HCT116 (cell line): ENCODE data around the gene PTPRJ. TPM values are rescaled to one million over a fixed set of nuclear protein-coding genes. Genes with fewer than 3 reads are reported as not detected.

Experiments used
- ATAC-seq: fragments of 200-7000 bp; cut with Tn5 transposase; 2 replicates; pipeline ENCODE4 v1.9.1; 2020; ENCODE audit warnings: mild to moderate bottlenecking, moderate library complexity
- BruUV-seq: library from RNA; stranded (reverse); fragments of 400-500 nt; replicated peaks from 2 replicates; lab custom pipeline; 2021; lab: Mats Ljungman, UMichigan
- CTCF ChIA-PET: fragments of 300-600 bp; sonication (Branson Sonifier 250); formaldehyde crosslinking; loops from one replicate; lab custom pipeline; 2021; ENCODE audit warnings: antibody characterized with exemption; lab: Charles Lee
- POLR2A ChIA-PET: fragments of 300-600, 350-600 bp; sonication (Branson Sonifier 250); formaldehyde crosslinking; loops from one replicate; lab custom pipeline; 2021; ENCODE audit warnings: antibody characterized with exemption; lab: Charles Lee
- RAD21 ChIA-PET, 2 experiments: fragments of 300-600 bp; sonication (Branson Sonifier 250); formaldehyde crosslinking; loops; one replicate each; lab custom pipeline; 2023; ENCODE audit warnings: low total read pairs in 2 of 2; ENCODE audit not compliant: uncharacterized antibody in 2 of 2, unreplicated experiment in 2 of 2, low non-redundant PET in 1 of 2; lab: Charles Lee
- DNase-seq: peaks from one replicate; pipeline ENCODE4 v3.0.0-alpha.2; 2010; ENCODE audit warnings: low read depth, low spot score
- H2AFZ ChIP-seq: fragments of 200-600 bp; shearing (Covaris generic), sonication (generic); 2 replicates; pipeline ENCODE4 v1.6.1; 2017; ENCODE audit warnings: low read depth, mixed run types, mixed read lengths, antibody characterized with exemption, low read length; ENCODE audit not compliant: poor library complexity, severe bottlenecking
- H3K27ac ChIP-seq: 2 replicates; pipeline ENCODE4 v1.5.1; 2012; ENCODE audit warnings: low read depth, low read length
- H3K27me3 ChIP-seq: fragments of 200-600 bp; sonication (generic); 2 replicates; pipeline ENCODE4 v1.6.1; 2016; ENCODE audit warnings: mixed run types, low read length, mixed read lengths; ENCODE audit not compliant: insufficient read depth
- H3K36me3 ChIP-seq, 2 experiments: fragments of 200-500 bp in 1 of 2; fragments of 200-600 bp in 1 of 2; sonication (Bioruptor generic) in 1 of 2; sonication (generic) in 1 of 2; 2 replicates each; pipeline versions ENCODE4 v1.5.1 to v1.6.1; 2014 to 2016; ENCODE audit warnings: low read length in 2 of 2, inconsistent platforms in 1 of 2, mixed read lengths in 1 of 2, mixed run types in 1 of 2; ENCODE audit not compliant: insufficient read depth in 2 of 2, control insufficient read depth in 1 of 2
- H3K4me1 ChIP-seq, 2 experiments: fragments of 200-600 bp in 1 of 2; sonication (generic) in 1 of 2; 2 replicates each; pipeline versions ENCODE4 v1.5.1 to v1.6.1; 2012 to 2017; ENCODE audit warnings: low read length in 2 of 2, inconsistent platforms in 1 of 2, mild to moderate bottlenecking in 1 of 2, mixed read lengths in 1 of 2, mixed run types in 1 of 2, moderate library complexity in 1 of 2; ENCODE audit not compliant: insufficient read depth in 2 of 2, control insufficient read depth in 1 of 2
- H3K4me2 ChIP-seq: fragments of 200-600 bp; sonication (generic); 2 replicates; pipeline ENCODE4 v1.6.1; 2017; ENCODE audit warnings: mixed run types, low read length, mixed read lengths
- H3K4me3 ChIP-seq, 2 experiments: fragments of 200-600 bp in 1 of 2; sonication (generic) in 1 of 2; replicated peaks in 1 of 2; 2 replicates each; pipeline ENCODE4 v1.5.1; 2011 to 2016; ENCODE audit warnings: low read length in 2 of 2, control low read depth in 1 of 2, low read depth in 1 of 2, mild to moderate bottlenecking in 1 of 2, mixed read lengths in 1 of 2, mixed run types in 1 of 2
- H3K79me2 ChIP-seq: fragments of 200-600 bp; sonication (generic); 2 replicates; pipeline ENCODE4 v1.6.1; 2017; ENCODE audit warnings: mild to moderate bottlenecking, mixed run types, low read length, moderate library complexity, mixed read lengths; ENCODE audit not compliant: insufficient read depth
- H3K9ac ChIP-seq: fragments of 200-600 bp; sonication (generic); 2 replicates; pipeline ENCODE4 v1.6.1; 2016; ENCODE audit warnings: low read length, mixed read lengths
- H3K9me2 ChIP-seq: fragments of 200-600 bp; sonication (generic), shearing (Covaris generic); 2 replicates; pipeline ENCODE4 v1.6.1; 2017; ENCODE audit warnings: mixed run types, mild to moderate bottlenecking, moderate library complexity; ENCODE audit not compliant: insufficient read depth
- H3K9me3 ChIP-seq, 2 experiments: fragments of 200-500 bp in 1 of 2; fragments of 200-600 bp in 1 of 2; sonication (Bioruptor generic) in 1 of 2; sonication (generic) in 1 of 2; 2 replicates each; pipeline ENCODE4 v1.6.1; 2014 to 2017; ENCODE audit warnings: low read length in 2 of 2, mixed read lengths in 2 of 2, inconsistent platforms in 1 of 2, low read depth in 1 of 2, mild to moderate bottlenecking in 1 of 2, mixed run types in 1 of 2, moderate library complexity in 1 of 2; ENCODE audit not compliant: control insufficient read depth in 1 of 2, insufficient read depth in 1 of 2
- H4K20me1 ChIP-seq: fragments of 200-600 bp; sonication (generic), shearing (Covaris generic); 2 replicates; pipeline ENCODE4 v1.6.1; 2017; ENCODE audit warnings: mixed run types, mild to moderate bottlenecking, moderate library complexity; ENCODE audit not compliant: insufficient read depth
- CBX3 ChIP-seq: IDR thresholded peaks from 2 replicates; pipeline ENCODE4 v1.6.1; 2012; ENCODE audit warnings: low read depth
- CEBPB ChIP-seq: IDR thresholded peaks from 2 replicates; pipeline ENCODE4 v1.6.1; 2012; ENCODE audit warnings: low read depth
- CTCF ChIP-seq, 3 experiments: fragments of 200-600 bp in 1 of 3; sonication (generic) in 1 of 3; IDR thresholded peaks in 2 of 3; conservative IDR thresholded peaks in 1 of 3; 2 replicates each; pipeline ENCODE4 v1.5.1; 2012 to 2017; ENCODE audit warnings: low read depth in 2 of 3, low read length in 2 of 3, antibody characterized with exemption in 1 of 3, borderline replicate concordance in 1 of 3, control low read depth in 1 of 3, mild to moderate bottlenecking in 1 of 3, mixed read lengths in 1 of 3, mixed run types in 1 of 3, moderate library complexity in 1 of 3; ENCODE audit not compliant: insufficient read depth in 1 of 3
- EZH2phosphoT487 ChIP-seq: fragments of 200-600 bp; IDR thresholded peaks from 2 replicates; pipeline ENCODE4 v1.6.1; 2018; ENCODE audit warnings: antibody characterized with exemption, borderline replicate concordance
- FOSL1 ChIP-seq: IDR thresholded peaks from 2 replicates; pipeline ENCODE4 v1.6.1; 2012; ENCODE audit warnings: low read depth
- MAX ChIP-seq: IDR thresholded peaks from 2 replicates; pipeline ENCODE4 v1.6.1; 2012
- POLR2A ChIP-seq: IDR thresholded peaks from 2 replicates; pipeline ENCODE4 v1.7.0; 2011; ENCODE audit warnings: borderline replicate concordance; ENCODE audit not compliant: insufficient read depth, insufficient read length; ENCODE audit errors: extremely low read depth
- RAD21 ChIP-seq: IDR thresholded peaks from 2 replicates; pipeline ENCODE4 v1.6.1; 2012; ENCODE audit warnings: low read depth, mild to moderate bottlenecking
- SIN3A ChIP-seq: IDR thresholded peaks from 2 replicates; pipeline ENCODE4 v1.6.1; 2012; ENCODE audit warnings: low read depth
- TCF7L2 ChIP-seq: IDR thresholded peaks from 2 replicates; pipeline ENCODE4 v1.7.0; 2011; ENCODE audit warnings: borderline replicate concordance, inconsistent platforms; ENCODE audit not compliant: insufficient read depth, insufficient read length; ENCODE audit errors: extremely low read depth
- ZBTB33 ChIP-seq: IDR thresholded peaks from 2 replicates; pipeline ENCODE4 v1.6.1; 2011; ENCODE audit warnings: mild to moderate bottlenecking, low read length, moderate library complexity; ENCODE audit not compliant: insufficient replicate concordance; ENCODE audit errors: extremely low read depth
- ZFX ChIP-seq: fragments of 450-650 bp; IDR thresholded peaks from 2 replicates; pipeline ENCODE4 v1.6.1; 2017
- intact Hi-C: fragments of 100-400 bp; cut with micrococcal nuclease; formaldehyde crosslinking; loops from 2 replicates; pipeline ENCODE4 v1.10.0; 2022
- total RNA-seq: library from RNA; stranded (reverse); gene quantifications from one replicate; pipeline ENCODE4 v1.2.1, GENCODE V29; 2021; ENCODE audit not compliant: unreplicated experiment

Gene PTPRJ
- total RNA-seq, 1 experiment from 2014 or later: 19.1 TPM

GRCh38 chr11:48040830-48041444, 60.6 kb downstream of the PTPRJ start:
- intact Hi-C loops: no loop called here
- no peaks in the 10 kb centered on the region for H4K20me1 ChIP-seq
- no peak for DNase-seq
- ChIA-PET RAD21 (no interaction called here), POLR2A (no interaction called here), CTCF (no interaction called here)
- no peak overlapping the region for H3K4me3 ChIP-seq
- BruUV-seq: no TSS peak
- no peak for TF ChIP-seq POLR2A
- no peak for TF ChIP-seq RAD21
- no peak for TF ChIP-seq CTCF (IDR thresholded peaks at IDR 0.05 in 2 of 3, conservative IDR thresholded peaks at IDR 0.05 in 1 of 3; ENCODE audit: borderline replicate concordance in 1 of 3, insufficient read depth in 1 of 3, low read depth in 2 of 3, low read length in 2 of 3)
- TF ChIP-seq CEBPB: no peak
- H3K27ac ChIP-seq: no peak overlapping the region
- no peak overlapping the region for H2AFZ ChIP-seq
- no peak overlapping the region for H3K9ac ChIP-seq
- H3K79me2 ChIP-seq: no peaks in the 10 kb centered on the region
- H3K4me2 ChIP-seq: no peak overlapping the region
- no peaks in the 10 kb centered on the region for H3K9me2 ChIP-seq
- H3K27me3 ChIP-seq: no peaks in the 10 kb centered on the region
- H3K9me3 ChIP-seq: no peaks in the 10 kb centered on the region
- no peaks in the 10 kb centered on the region for H3K36me3 ChIP-seq
- H3K4me1 ChIP-seq: peaks cover 0 to 7% of the 10 kb centered on the region in 2 experiments; a peak in 1 of 4 replicates
- ATAC-seq: no peak

- Histone ChIP-seq H3K79me2 (peaks cover 3% of the 10 kb centered on the region; the same call in 1 of the 2 replicates), H3K9me2 (no peaks in the 10 kb centered on the region), H3K4me3 (no peak overlapping the region), H3K9me3 (no peaks in the 10 kb centered on the region), H3K4me1 (peaks cover 0 to 7% of the 10 kb centered on the region in 2 experiments; a peak in 1 of 4 replicates), H3K4me2 (no peak overlapping the region), H4K20me1 (no peaks in the 10 kb centered on the region), H3K36me3 (no peaks in the 10 kb centered on the region), H3K9ac (no peak overlapping the region), H3K27ac (no peak overlapping the region), H2AFZ (no peak overlapping the region), H3K27me3 (no peaks in the 10 kb centered on the region)
- ChIA-PET POLR2A (no interaction called here), CTCF (no interaction called here), RAD21 (no interaction called here)
- BruUV-seq: no TSS peak
- DNase-seq (no peak), ATAC-seq (no peak)
- TF ChIP-seq SIN3A: no peak
- no peak for TF ChIP-seq EZH2phosphoT487
- TF ChIP-seq MAX: no peak
- TF ChIP-seq CBX3: no peak
- TF ChIP-seq POLR2A: no peak
- no peak for TF ChIP-seq ZBTB33
- TF ChIP-seq FOSL1: no peak
- TF ChIP-seq TCF7L2: no peak
- TF ChIP-seq ZFX: no peak
- intact Hi-C loops: no loop called here
Measured at GRCh38 chr11:48041877-48042695, 61.7 kb downstream of the PTPRJ start.
